Measurements from ENCODE around the gene GPR32.
"Not testable (repeated sequence)": the region's sequence is repeated elsewhere in the genome, so short reads cannot be mapped to it uniquely, and the experiment has no call there.

GPR32 gene

GRCh38 chr19:50799547-50799851 is 29.2 kb downstream of the GPR32 start:
- no peak for DNase-seq (ENCODE audit: low read depth, low spot score)

- DNase-seq (ENCODE audit: low read depth, low spot score), result peak; percentile 79
Observed at GRCh38 chr19:50801107-50801506, 30.8 kb downstream of the GPR32 start.

- no peak for DNase-seq (ENCODE audit: low read depth, low spot score)
Observed at GRCh38 chr19:50803633-50804419, 33.6 kb downstream of the GPR32 start.

- peak; percentile 100 for DNase-seq (ENCODE audit: low read depth, low spot score)
Observed at GRCh38 chr19:50804420-50805272, 34.4 kb downstream of the GPR32 start.

- DNase-seq (ENCODE audit: low read depth, low spot score), result no peak
Observed at GRCh38 chr19:50808856-50809255, 38.6 kb downstream of the GPR32 start.

- not testable (repeated sequence) for DNase-seq (ENCODE audit: low read depth, low spot score)
Observed at GRCh38 chr19:50811622-50812238, 41.5 kb downstream of the GPR32 start.

- no peak for DNase-seq (ENCODE audit: low read depth, low spot score)
Observed at GRCh38 chr19:50812474-50812873, 42.2 kb downstream of the GPR32 start.

GRCh38 chr19:50814883-50815282 is 44.6 kb downstream of the GPR32 start:
- no peak for DNase-seq (ENCODE audit: low read depth, low spot score)

- DNase-seq (ENCODE audit: low read depth, low spot score), result no peak
Observed at GRCh38 chr19:50815439-50815838, 45.2 kb downstream of the GPR32 start.

GRCh38 chr19:50817941-50818858 is 47.9 kb downstream of the GPR32 start:
- peak; percentile 86 for DNase-seq (ENCODE audit: low read depth, low spot score)

GRCh38 chr19:50818859-50819472 is 48.7 kb downstream of the GPR32 start:
- no peak for DNase-seq (ENCODE audit: low read depth, low spot score)

GRCh38 chr19:50819636-50820035 is 49.4 kb downstream of the GPR32 start:
- no peak for DNase-seq (ENCODE audit: low read depth, low spot score)

- no peak for DNase-seq (ENCODE audit: low read depth, low spot score)
Observed at GRCh38 chr19:50820086-50820485, 49.8 kb downstream of the GPR32 start.

- DNase-seq (ENCODE audit: low read depth, low spot score), result no peak
Observed at GRCh38 chr19:50820549-50821247, 50.4 kb downstream of the GPR32 start.

- no peak for DNase-seq (ENCODE audit: low read depth, low spot score)
Observed at GRCh38 chr19:50821248-50821612, 51.0 kb downstream of the GPR32 start.

Measured in ELF-1 (cell line).